Heart left ventricle (tissue), 16 donors: ENCODE data around the gene ACP7. TPM values are rescaled to one million over a fixed set of nuclear protein-coding genes. Genes with fewer than 3 reads are reported as not detected.
A peak's percentile ranks its signal among the peaks of the same experiment; 100 is the strongest.

ENCODE experiments used
- ATAC-seq, 4 donors: fragments of 200-7000 bp; cut with Tn5 transposase; one replicate each; pipeline ENCODE4 v1.9.1; 2020 to 2022; ENCODE audit warnings: moderate library complexity in 4 of 4, mild to moderate bottlenecking in 3 of 4, moderate number of reproducible peaks in 1 of 4
- DNase-seq, 5 donors: peaks; one replicate each; pipeline ENCODE4 v3.0.0-alpha.2; 2020
- H3K27ac ChIP-seq, 12 donors: fragments of 200-600 bp; sonication (generic) in 4 of 12; one replicate each; pipeline versions ENCODE4 v1.5.0 to v1.8.0; 2016 to 2022; ENCODE audit warnings: mild to moderate bottlenecking in 2 of 12
- H3K27me3 ChIP-seq, 9 donors: fragments of 200-600 bp; sonication (generic) in 2 of 9; one replicate each; pipeline versions ENCODE4 v1.5.1 to v1.8.0; 2016 to 2022; ENCODE audit warnings: mild to moderate bottlenecking in 3 of 9
- H3K36me3 ChIP-seq, 9 donors: fragments of 200-600 bp; sonication (generic) in 2 of 9; one replicate each; pipeline versions ENCODE4 v1.5.0 to v1.8.0; 2018 to 2022; ENCODE audit warnings: mild to moderate bottlenecking in 2 of 9
- H3K4me1 ChIP-seq, 12 donors: fragments of 200-600 bp; sonication (generic) in 4 of 12; one replicate each; pipeline versions ENCODE4 v1.5.0 to v1.8.0; 2016 to 2022; ENCODE audit warnings: mild to moderate bottlenecking in 3 of 12
- H3K4me3 ChIP-seq, 12 donors: fragments of 200-600 bp; sonication (generic) in 4 of 12; one replicate each; pipeline versions ENCODE4 v1.5.0 to v1.8.0; 2017 to 2022; ENCODE audit warnings: mild to moderate bottlenecking in 9 of 12, moderate library complexity in 4 of 12
- H3K9me3 ChIP-seq, 12 donors: fragments of 200-600 bp; sonication (generic) in 4 of 12; one replicate each; pipeline versions ENCODE4 v1.5.0 to v1.8.0; 2016 to 2022; ENCODE audit warnings: mild to moderate bottlenecking in 1 of 12
- POLR2A ChIP-seq, 2 donors: fragments of 450-650 bp; IDR thresholded peaks; one replicate each; pipeline ENCODE4 v1.6.1; 2017; ENCODE audit warnings: antibody characterized with exemption in 2 of 2, mild to moderate bottlenecking in 2 of 2, moderate library complexity in 2 of 2
- WGBS, 4 donors: extraction: QIAGEN DNeasy Blood & Tissue Kit in 2 of 4; methylation state at CpG; one replicate each; pipeline versions ENCODE4 v1.1.5 to v1.1.7; 2013 to 2018; 5-methylcytosine and 5-hydroxymethylcytosine counted together
- intact Hi-C, 10 donors: fragments of 100-400 bp; cut with DNase I; formaldehyde crosslinking; loops; one replicate each; pipeline versions ENCODE4 v1.11.1 to v1.14.2; 2022
- long read RNA-seq, 3 donors: library from polyadenylated mRNA; unstranded; transcript quantifications; one replicate each; pipeline ENCODE4 v2.0.0, GENCODE V29; 2020 to 2021
- polyA plus RNA-seq, 2 donors: library from polyadenylated mRNA; stranded (reverse); fragments of 200-250 nt; gene quantifications; one replicate each; pipeline ENCODE4 v1.2.3, GENCODE V29; 2013
- total RNA-seq, 9 donors: library from RNA; depleted of rRNA in 2 of 9; stranded (reverse); fragments of >200 nt in 2 of 9; fragmentation: NEBNext Ultra II Directional in 3 of 9; extraction: Animal tissue kit (Norgen Biotek cat#: 25700) in 3 of 9; gene quantifications; one replicate each; pipeline versions ENCODE4 v1.1.0 to v1.2.4, GENCODE V29; 2016 to 2023
- TF ChIP-seq, protein P1 (sequence below), 12 donors: fragments of 200-600 bp; sonication (generic) in 4 of 12; IDR thresholded peaks; one replicate each; pipeline versions ENCODE4 v1.5.0 to v1.8.0; 2018 to 2022; ENCODE audit warnings: antibody characterized with exemption in 12 of 12, mild to moderate bottlenecking in 5 of 12
- donor health status: ischemic (EF 13 %, LVEDD 7.1; RV severe dilation, severe dysfunction).
- donor health status: healthy with polysubstance abuse.
- donor health status: DM: no; HTN: yes; CAD: no.
- donor health status: DM: no; HTN: no; CAD: no.
- donor health status: ischemic (EF 25% LVEDD 6.9; RV normal size, moderate dysfunction).
- donor health status: ischemic (EF 25% LVEDD 5.7; RV mildly dilated, moderate dysfunction).
- donor health status: healthy.
- donor health status: DM: yes; HTN: yes; CAD: no.
- donor health status: ischemic (EF 35%, LVEDD 5.7; RV mildly dilated, moderate dysfunction).
- donor health status: nonischemic (EF 11% LVEDD 7.7; RV severe dilation, severe dysfunction).
- donor health status: DM: yes; HTN: yes; CAD: no.
- donor health status: PGD.
- donor health status: ischemic (EF 29% LVEDD 5.4; RV normal size, mild dysfunction).
- donor health status: nonischemic (EF 23%, LVEDD 6.1; RV moderate dilation, normal function).

ACP7 gene, protein sequence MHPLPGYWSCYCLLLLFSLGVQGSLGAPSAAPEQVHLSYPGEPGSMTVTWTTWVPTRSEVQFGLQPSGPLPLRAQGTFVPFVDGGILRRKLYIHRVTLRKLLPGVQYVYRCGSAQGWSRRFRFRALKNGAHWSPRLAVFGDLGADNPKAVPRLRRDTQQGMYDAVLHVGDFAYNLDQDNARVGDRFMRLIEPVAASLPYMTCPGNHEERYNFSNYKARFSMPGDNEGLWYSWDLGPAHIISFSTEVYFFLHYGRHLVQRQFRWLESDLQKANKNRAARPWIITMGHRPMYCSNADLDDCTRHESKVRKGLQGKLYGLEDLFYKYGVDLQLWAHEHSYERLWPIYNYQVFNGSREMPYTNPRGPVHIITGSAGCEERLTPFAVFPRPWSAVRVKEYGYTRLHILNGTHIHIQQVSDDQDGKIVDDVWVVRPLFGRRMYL
- total RNA-seq: not detected
- not detected for polyA plus RNA-seq
- long read RNA-seq, donor 1: 0 reads
- long read RNA-seq, donor 2: 0 reads
- long read RNA-seq, donor 3: 0 reads

DNA sequence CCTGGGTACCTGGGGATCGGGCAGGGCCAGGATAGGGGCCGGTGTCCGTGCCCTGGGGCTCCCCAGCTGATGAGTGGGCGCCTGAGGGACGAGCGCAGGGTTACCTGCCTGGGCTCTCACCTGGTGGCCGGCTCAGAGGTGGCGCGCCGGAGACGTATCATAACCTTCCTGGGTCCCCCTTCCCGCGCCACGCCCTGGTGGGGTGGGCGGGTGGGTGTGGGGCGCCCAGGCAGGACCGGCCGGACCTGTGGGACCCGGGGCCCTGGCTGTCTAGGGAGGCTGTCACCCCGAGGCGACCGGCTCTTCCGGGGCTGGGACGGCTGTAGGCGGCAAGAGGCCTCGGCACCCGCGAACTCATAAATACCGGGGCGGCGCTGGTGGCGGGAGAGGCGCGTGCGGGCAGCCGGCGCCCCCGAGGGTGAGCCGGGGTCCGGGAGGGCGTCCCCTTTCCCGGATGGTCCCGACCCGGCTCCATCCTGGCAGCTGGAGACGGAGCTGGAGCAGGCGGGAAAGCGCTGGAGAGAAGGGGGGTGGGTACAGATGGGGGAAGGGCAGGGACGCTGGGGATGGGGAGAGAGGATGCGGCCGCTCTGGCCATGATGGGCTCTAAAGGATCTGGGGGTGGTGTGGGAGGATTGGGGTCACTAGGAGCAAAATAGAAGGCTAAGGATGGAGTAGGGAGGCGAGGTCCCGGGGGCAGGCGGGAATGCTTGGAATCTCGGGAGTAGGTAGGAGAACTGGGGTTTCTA, at the start of gene ACP7:
TSS of gene ACP7 (plus strand) at position 386 of the 749 bp plus-strand sequence. CDS start 902 bp downstream, outside the sequence.
- intact Hi-C loops: no loop called here
- peaks cover 15 to 94% (median 67%) of the 10 kb centered on the region in 9 donors for H3K27me3 ChIP-seq
- DNase-seq (no peak), ATAC-seq (no peak)
- peak within 1 kb of the TSS in 2 of 12 donors; percentile 6 to 36 for H3K4me3 ChIP-seq
- H3K4me1 ChIP-seq: peaks cover 0 to 15% (median 2%) of the 10 kb centered on the region in 12 donors
- no peaks in the 10 kb centered on the region for H3K36me3 ChIP-seq
- no peaks in the 10 kb centered on the region for H3K9me3 ChIP-seq
- TF ChIP-seq POLR2A (IDR thresholded peaks at IDR 0.05): no peak
- TF ChIP-seq, protein P1, sequence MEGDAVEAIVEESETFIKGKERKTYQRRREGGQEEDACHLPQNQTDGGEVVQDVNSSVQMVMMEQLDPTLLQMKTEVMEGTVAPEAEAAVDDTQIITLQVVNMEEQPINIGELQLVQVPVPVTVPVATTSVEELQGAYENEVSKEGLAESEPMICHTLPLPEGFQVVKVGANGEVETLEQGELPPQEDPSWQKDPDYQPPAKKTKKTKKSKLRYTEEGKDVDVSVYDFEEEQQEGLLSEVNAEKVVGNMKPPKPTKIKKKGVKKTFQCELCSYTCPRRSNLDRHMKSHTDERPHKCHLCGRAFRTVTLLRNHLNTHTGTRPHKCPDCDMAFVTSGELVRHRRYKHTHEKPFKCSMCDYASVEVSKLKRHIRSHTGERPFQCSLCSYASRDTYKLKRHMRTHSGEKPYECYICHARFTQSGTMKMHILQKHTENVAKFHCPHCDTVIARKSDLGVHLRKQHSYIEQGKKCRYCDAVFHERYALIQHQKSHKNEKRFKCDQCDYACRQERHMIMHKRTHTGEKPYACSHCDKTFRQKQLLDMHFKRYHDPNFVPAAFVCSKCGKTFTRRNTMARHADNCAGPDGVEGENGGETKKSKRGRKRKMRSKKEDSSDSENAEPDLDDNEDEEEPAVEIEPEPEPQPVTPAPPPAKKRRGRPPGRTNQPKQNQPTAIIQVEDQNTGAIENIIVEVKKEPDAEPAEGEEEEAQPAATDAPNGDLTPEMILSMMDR (IDR thresholded peaks at IDR 0.05): no peak
- H3K27ac ChIP-seq: no peak within 1 kb of the TSS
- WGBS, 4 donors: 2 to 3% (median 2%) methylated on average over 25 to 54 of the region's 54 CpGs

DNA sequence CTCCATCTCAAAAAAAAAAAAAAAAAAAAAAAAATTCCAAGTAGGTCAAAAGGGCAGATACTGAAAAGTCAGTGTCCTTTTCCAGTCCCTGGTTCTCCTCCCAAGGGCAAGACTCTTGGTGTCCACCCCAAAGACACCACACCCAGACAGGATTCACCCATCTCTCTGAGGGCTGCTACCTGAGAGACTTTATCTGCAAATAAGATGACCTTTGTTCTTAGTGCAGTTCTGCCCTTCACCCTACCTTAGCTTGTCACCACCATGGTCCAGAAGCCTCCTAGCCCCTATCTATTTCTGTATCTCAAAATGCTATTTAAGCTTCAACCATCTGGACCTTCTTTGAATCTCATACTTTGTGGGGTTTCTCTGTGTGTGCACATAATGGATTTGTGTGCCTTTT, 47.6 kb upstream of the ACP7 start:
- no peak overlapping the region for H3K4me3 ChIP-seq
- intact Hi-C loops: no loop called here
- H3K9me3 ChIP-seq: no peaks in the 10 kb centered on the region
- no peaks in the 10 kb centered on the region for H3K36me3 ChIP-seq
- ATAC-seq (no peak), DNase-seq (no peak)
- peaks cover 0 to 11% (median 0%) of the 10 kb centered on the region in 12 donors for H3K4me1 ChIP-seq
- H3K27me3 ChIP-seq: peaks cover 0 to 26% (median 6%) of the 10 kb centered on the region in 9 donors
- H3K27ac ChIP-seq: no peak overlapping the region
- TF ChIP-seq, protein P1 (IDR thresholded peaks at IDR 0.05): no peak
- no peak for TF ChIP-seq POLR2A (IDR thresholded peaks at IDR 0.05)

DNA sequence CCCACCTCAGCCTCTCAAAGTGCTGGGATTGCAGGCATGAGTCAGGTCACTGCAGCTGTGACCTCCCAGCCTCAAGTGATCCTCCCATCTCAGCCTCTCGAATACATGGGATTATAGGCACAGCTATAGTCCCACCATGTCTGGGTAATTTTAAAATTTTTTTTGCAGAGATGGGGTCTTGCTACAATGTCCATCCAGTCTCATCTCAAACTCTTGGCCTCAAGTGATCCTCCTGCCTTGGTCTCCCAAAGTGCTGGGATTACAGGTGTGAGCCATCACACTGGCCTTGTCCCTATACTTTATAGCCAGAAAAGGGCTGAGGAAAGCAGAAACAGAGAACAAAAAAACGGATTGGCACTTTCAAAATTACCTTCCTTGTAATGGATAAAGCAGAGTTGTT, 47.0 kb upstream of the ACP7 start:
- no peak for DNase-seq
- intact Hi-C loops: no loop called here
- H3K27ac ChIP-seq: no peak overlapping the region

More for the DNA sequence above, 47.0 kb upstream of the ACP7 start:
- Histone ChIP-seq H3K36me3 (no peaks in the 10 kb centered on the region), H3K4me1 (peaks cover 0 to 8% (median 0%) of the 10 kb centered on the region in 12 donors), H3K9me3 (no peaks in the 10 kb centered on the region), H3K27me3 (peaks cover 0 to 21% (median 4%) of the 10 kb centered on the region in 9 donors), H3K4me3 (no peak overlapping the region)
- TF ChIP-seq, protein P1 (IDR thresholded peaks at IDR 0.05): no peak
- TF ChIP-seq POLR2A (IDR thresholded peaks at IDR 0.05): no peak
- 53 to 64% (median 56%) methylated on average over 2 of the region's 2 CpGs for WGBS, 4 donors
- no peak for ATAC-seq
